GM12878 (cell line): Measurements from ENCODE around the gene LPGAT1. TPM values are rescaled to one million over a fixed set of nuclear protein-coding genes. Genes with fewer than 3 reads are reported as not detected.

Experiments used
- ATAC-seq: fragments of 200-7000 bp; cut with Tn5 transposase; 3 replicates; pipeline ENCODE4 v1.9.1; 2020; ENCODE audit warnings: mild to moderate bottlenecking, moderate library complexity
- BruUV-seq: library from RNA; stranded (reverse); fragments of 400-500 nt; replicated peaks from 2 replicates; lab custom pipeline; 2021; lab: Mats Ljungman, UMichigan
- CTCF ChIA-PET: fragments of 300-600 bp; sonication (Branson Sonifier 250); formaldehyde crosslinking; extraction: SDS; loops from one replicate; lab custom pipeline; 2021; ENCODE audit warnings: inconsistent platforms; lab: Yijun Ruan, JAX
- POLR2A ChIA-PET: fragments of 350-600 bp; formaldehyde crosslinking; extraction: SDS; loops from one replicate; lab custom pipeline; 2021; ENCODE audit warnings: inconsistent platforms; lab: Charles Lee
- RAD21 ChIA-PET: fragments of 300-600 bp; sonication (Branson Sonifier 250); formaldehyde crosslinking; loops from one replicate; lab custom pipeline; 2023; ENCODE audit warnings: antibody characterized with exemption; ENCODE audit not compliant: unreplicated experiment; lab: Charles Lee
- SMC1A ChIA-PET: fragments of 300-600 bp; sonication (Branson Sonifier 250); formaldehyde crosslinking; loops from one replicate; lab custom pipeline; 2023; ENCODE audit not compliant: unreplicated experiment, uncharacterized antibody; lab: Charles Lee
- DNase-seq: peaks from one replicate; pipeline ENCODE4 v3.0.0-alpha.2; 2011; ENCODE audit warnings: low read depth, low spot score
- FAIRE-seq: peaks from 3 replicates; lab custom pipeline; 2011; peaks lifted over from hg19 to GRCh38; lab: Jason Lieb, UNC
- H2AFZ ChIP-seq: 2 replicates; pipeline ENCODE4 v1.6.0; 2011; ENCODE audit warnings: low read depth, low read length, control low read depth; ENCODE audit not compliant: control insufficient read depth
- H3K27ac ChIP-seq: 2 replicates; pipeline ENCODE4 v1.5.1; 2011; ENCODE audit warnings: control low read depth; ENCODE audit not compliant: control insufficient read depth, insufficient read depth
- H3K27me3 ChIP-seq, 2 experiments: replicated peaks in 1 of 2; 2 replicates each; pipeline versions ENCODE4 v1.6.0 to v1.6.1; 2011; ENCODE audit warnings: low read length in 1 of 2; ENCODE audit not compliant: control insufficient read depth in 2 of 2, insufficient read depth in 2 of 2
- H3K36me3 ChIP-seq, 2 experiments: 2 replicates each; pipeline ENCODE4 v1.5.1; 2011; ENCODE audit warnings: low read length in 1 of 2; ENCODE audit not compliant: control insufficient read depth in 2 of 2, insufficient read depth in 2 of 2
- H3K4me1 ChIP-seq: 2 replicates; pipeline ENCODE4 v1.6.1; 2011; ENCODE audit warnings: mild to moderate bottlenecking, low read length, moderate library complexity, mixed read lengths; ENCODE audit not compliant: control insufficient read depth, insufficient read depth
- H3K4me2 ChIP-seq: 2 replicates; pipeline ENCODE4 v1.6.0; 2011; ENCODE audit warnings: control low read depth; ENCODE audit not compliant: control insufficient read depth, insufficient read depth
- H3K4me3 ChIP-seq: fragments of 200-600 bp; sonication (generic); 2 replicates; pipeline ENCODE4 v1.5.1; 2016
- H3K79me2 ChIP-seq: 2 replicates; pipeline ENCODE4 v1.6.0; 2011; ENCODE audit warnings: low read length; ENCODE audit not compliant: control insufficient read depth, insufficient read depth
- H3K9ac ChIP-seq: 2 replicates; pipeline ENCODE4 v1.8.0; 2011; ENCODE audit warnings: low read length, control low read depth, mixed read lengths; ENCODE audit not compliant: control insufficient read depth, insufficient read depth
- H3K9me3 ChIP-seq: replicated peaks from 3 replicates; pipeline ENCODE4 v1.5.1; 2011; ENCODE audit warnings: mild to moderate bottlenecking, low read length; ENCODE audit not compliant: control insufficient read depth, insufficient read depth
- H4K20me1 ChIP-seq: 2 replicates; pipeline ENCODE4 v1.6.0; 2011; ENCODE audit not compliant: control insufficient read depth, insufficient read depth
- EP300 ChIP-seq, 2 experiments: fragments of 150-350 bp in 1 of 2; IDR thresholded peaks; 2 replicates each; pipeline ENCODE4 v1.6.1; 2011 to 2012; ENCODE audit warnings: low read depth in 2 of 2, low read length in 2 of 2, borderline replicate concordance in 1 of 2, improper control_type of control experiment in 1 of 2, inconsistent platforms in 1 of 2; ENCODE audit not compliant: control insufficient read depth in 1 of 2
- ETV6 ChIP-seq, 2 experiments: fragments of 450-650 bp in 1 of 2; IDR thresholded peaks in 1 of 2; conservative IDR thresholded peaks in 1 of 2; 2 replicates each; pipeline ENCODE4 v1.6.1; 2014; ENCODE audit warnings: antibody characterized with exemption in 1 of 2, borderline replicate concordance in 1 of 2, low read depth in 1 of 2, mild to moderate bottlenecking in 1 of 2, moderate library complexity in 1 of 2
- IKZF2 ChIP-seq, 2 experiments: fragments of 450-650 bp; IDR thresholded peaks; 2 replicates each; pipeline ENCODE4 v1.6.1; 2017; ENCODE audit warnings: mild to moderate bottlenecking in 2 of 2, moderate library complexity in 2 of 2
- NFIC ChIP-seq: IDR thresholded peaks from 2 replicates; pipeline ENCODE4 v1.6.1; 2012; ENCODE audit warnings: low read depth, mild to moderate bottlenecking, inconsistent platforms, low read length, moderate library complexity
- RCOR1 ChIP-seq: conservative IDR thresholded peaks from 2 replicates; pipeline ENCODE4 v1.6.1; 2012; ENCODE audit warnings: low read depth, low read length, improper control_type of control experiment
- RUNX3 ChIP-seq: IDR thresholded peaks from 2 replicates; pipeline ENCODE4 v1.6.1; 2012; ENCODE audit warnings: low read length, inconsistent platforms
- WGBS: methylation state at CpG from one replicate; pipeline ENCODE4 v1.1.6; 2016; ENCODE audit warnings: low lambda C conversion rate; ENCODE audit not compliant: insufficient replicate concordance, insufficient coverage; ENCODE audit errors: missing lambda C conversion rate; 5-methylcytosine and 5-hydroxymethylcytosine counted together
- in situ Hi-C: fragments of 300-500 bp; cut with MboI; formaldehyde crosslinking; loops from 9 replicates; pipeline ENCODE4 v1.14.3; 2018; ENCODE audit warnings: mixed read lengths
- intact Hi-C: fragments of 100-400 bp; cut with micrococcal nuclease; formaldehyde crosslinking; loops from one replicate; pipeline ENCODE4 v1.14.2; 2022; ENCODE audit not compliant: unreplicated experiment
- polyA plus RNA-seq, 11 experiments: library from polyadenylated mRNA; depleted of rRNA in 4 of 11; unstranded in 6 of 11; stranded (reverse) in 5 of 11; fragments of >200 nt; fragmentation: Nextera tagmentation in 4 of 11; fragmentation: Illumina TruSeq in 1 of 11; extraction: Ambion mirVana in 4 of 11; extraction: Trizol in 1 of 11; gene quantifications; 1 replicate in 1 of 11; 2 replicates in 10 of 11; pipeline versions ENCODE4 v1.2.1 to v1.2.3, GENCODE V29; 2011 to 2016; ENCODE audit warnings: inconsistent platforms in 2 of 11, missing spikeins in 2 of 11, low read depth in 1 of 11
- total RNA-seq, 4 experiments: library from RNA; depleted of rRNA in 3 of 4; stranded (reverse); fragments of >200 nt in 3 of 4; fragmentation: Illumina TruSeq in 1 of 4; extraction: Trizol in 1 of 4; gene quantifications; 2 replicates each; pipeline versions ENCODE4 v1.2.1 to v1.2.3, GENCODE V29; 2013 to 2021
- TF ChIP-seq, protein P1 (sequence below): fragments of 450-650 bp; conservative IDR thresholded peaks from 2 replicates; pipeline ENCODE4 v1.6.1; 2017; ENCODE audit warnings: mild to moderate bottlenecking, moderate library complexity
- TF ChIP-seq, protein P2 (sequence below): IDR thresholded peaks from 2 replicates; pipeline ENCODE4 v1.6.1; 2012; ENCODE audit warnings: low read length, inconsistent platforms

Gene LPGAT1
- total and polyA plus RNA-seq, 10 of the 15 experiments (the other 5 are each of a cell fraction or from before 2014, with no cell fraction given) = 5.8 to 40.6 (median 19.2) TPM

DNA sequence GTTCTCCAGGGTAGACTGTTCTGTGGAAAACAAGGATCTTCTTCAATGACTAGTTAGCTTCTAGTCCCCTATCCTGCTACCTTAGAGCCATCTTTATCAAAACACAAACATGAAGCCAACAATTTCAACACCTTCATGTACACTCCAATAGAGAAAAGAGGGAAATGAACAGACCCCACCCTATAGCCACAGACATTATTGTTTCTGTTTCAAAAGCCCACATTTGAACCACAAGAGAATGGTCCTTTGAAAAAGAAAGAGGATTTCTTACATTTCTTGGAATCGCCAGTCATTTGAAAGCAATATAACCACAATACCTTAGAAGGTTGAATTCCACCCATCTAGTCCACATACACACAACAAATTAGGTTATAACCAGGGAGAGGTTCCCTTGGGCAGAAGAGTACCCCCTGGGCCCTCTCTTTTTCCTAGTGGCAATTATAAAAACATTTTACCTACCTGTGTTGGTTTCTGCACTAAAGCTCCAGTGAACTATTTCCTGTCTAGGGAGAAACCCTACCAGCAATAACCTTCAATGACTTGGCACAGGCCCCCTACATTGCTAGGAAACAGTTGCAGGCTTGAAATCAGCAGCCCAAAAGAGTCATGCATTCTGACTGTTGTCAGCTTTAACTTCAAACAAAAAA lies 2.7 kb upstream of the LPGAT1 start:
- ATAC-seq (peak; percentile 5; the same call in 2 of the 3 replicates), FAIRE-seq (no peak), DNase-seq (no peak)
- Histone ChIP-seq H3K36me3 (no peaks in the 10 kb centered on the region), H4K20me1 (no peaks in the 10 kb centered on the region), H3K27me3 (no peaks in the 10 kb centered on the region), H3K4me3 (0 out of 2 replicates have a peak overlapping the region, but pooled peaks have one; percentile 30), H3K4me2 (peak overlapping the region; percentile 73), H3K9ac (no peak overlapping the region), H3K79me2 (peaks cover 22% of the 10 kb centered on the region), H3K27ac (peak overlapping the region; percentile 17; the same call in 1 of the 2 replicates), H3K4me1 (peaks cover 28% of the 10 kb centered on the region), H3K9me3 (no peaks in the 10 kb centered on the region), H2AFZ (0 out of 2 replicates have a peak overlapping the region, but pooled peaks have one; percentile 10)
- ChIA-PET POLR2A (interaction anchor here (1.0 to 1.9 kb wide), 4 partner anchors 9 to 135 kb away, joined by 3 to 6 read pairs (median 4); no protein-coding TSS in a partner anchor), SMC1A (interaction anchor here (1.0 to 3.2 kb wide), 7 partner anchors 10 to 201 kb away, joined by 3 to 14 read pairs (median 6); no protein-coding TSS in a partner anchor), RAD21 (interaction anchor here (1.1 to 3.5 kb wide), 4 partner anchors 10 to 152 kb away, joined by 3 to 20 read pairs (median 5); no protein-coding TSS in a partner anchor), CTCF (interaction anchor here (0.9 to 3.7 kb wide), 5 partner anchors 9 to 153 kb away, joined by 5 to 15 read pairs (median 5); no protein-coding TSS in a partner anchor)
- 81% methylated on average over 1 of the region's 1 CpG for WGBS
- intact Hi-C loops (loop anchor here (5.0 kb wide), 1 partner anchor 256 kb away; the partner anchor contains the start of gene SLC30A1), in situ Hi-C loops (loop anchor here (5.0 kb wide), 2 partner anchors 104 to 136 kb away; no protein-coding TSS in a partner anchor)
- BruUV-seq = no TSS peak
- TF ChIP-seq, protein P1, sequence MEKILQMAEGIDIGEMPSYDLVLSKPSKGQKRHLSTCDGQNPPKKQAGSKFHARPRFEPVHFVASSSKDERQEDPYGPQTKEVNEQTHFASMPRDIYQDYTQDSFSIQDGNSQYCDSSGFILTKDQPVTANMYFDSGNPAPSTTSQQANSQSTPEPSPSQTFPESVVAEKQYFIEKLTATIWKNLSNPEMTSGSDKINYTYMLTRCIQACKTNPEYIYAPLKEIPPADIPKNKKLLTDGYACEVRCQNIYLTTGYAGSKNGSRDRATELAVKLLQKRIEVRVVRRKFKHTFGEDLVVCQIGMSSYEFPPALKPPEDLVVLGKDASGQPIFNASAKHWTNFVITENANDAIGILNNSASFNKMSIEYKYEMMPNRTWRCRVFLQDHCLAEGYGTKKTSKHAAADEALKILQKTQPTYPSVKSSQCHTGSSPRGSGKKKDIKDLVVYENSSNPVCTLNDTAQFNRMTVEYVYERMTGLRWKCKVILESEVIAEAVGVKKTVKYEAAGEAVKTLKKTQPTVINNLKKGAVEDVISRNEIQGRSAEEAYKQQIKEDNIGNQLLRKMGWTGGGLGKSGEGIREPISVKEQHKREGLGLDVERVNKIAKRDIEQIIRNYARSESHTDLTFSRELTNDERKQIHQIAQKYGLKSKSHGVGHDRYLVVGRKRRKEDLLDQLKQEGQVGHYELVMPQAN = no peak
- TF ChIP-seq ETV6 (conservative IDR thresholded peaks at IDR 0.05 in 1 of 2, IDR thresholded peaks at IDR 0.05 in 1 of 2; ENCODE audit: borderline replicate concordance in 1 of 2, low read depth in 1 of 2) (peak in 1 of 2 experiments; percentile 33; a peak in 1 of 4 replicates), NFIC (peak; percentile 20; the same call in 1 of the 2 replicates), RCOR1 (no peak), EP300 (IDR thresholded peaks at IDR 0.05; ENCODE audit: borderline replicate concordance in 1 of 2, control insufficient read depth in 1 of 2, low read depth in 2 of 2, low read length in 2 of 2) (no peak), RUNX3 (peak; percentile 68), IKZF2 (IDR thresholded peaks at IDR 0.05) (peak; percentile 23 to 56; a peak in 3 of 4 replicates)
- TF ChIP-seq, protein P2, sequence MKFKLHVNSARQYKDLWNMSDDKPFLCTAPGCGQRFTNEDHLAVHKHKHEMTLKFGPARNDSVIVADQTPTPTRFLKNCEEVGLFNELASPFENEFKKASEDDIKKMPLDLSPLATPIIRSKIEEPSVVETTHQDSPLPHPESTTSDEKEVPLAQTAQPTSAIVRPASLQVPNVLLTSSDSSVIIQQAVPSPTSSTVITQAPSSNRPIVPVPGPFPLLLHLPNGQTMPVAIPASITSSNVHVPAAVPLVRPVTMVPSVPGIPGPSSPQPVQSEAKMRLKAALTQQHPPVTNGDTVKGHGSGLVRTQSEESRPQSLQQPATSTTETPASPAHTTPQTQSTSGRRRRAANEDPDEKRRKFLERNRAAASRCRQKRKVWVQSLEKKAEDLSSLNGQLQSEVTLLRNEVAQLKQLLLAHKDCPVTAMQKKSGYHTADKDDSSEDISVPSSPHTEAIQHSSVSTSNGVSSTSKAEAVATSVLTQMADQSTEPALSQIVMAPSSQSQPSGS = 0 out of 2 replicates have a peak, but pooled peaks have one; percentile 10
